IPS-NIHi7 (cell line): ENCODE data around the gene NEK7.
"Not testable (repeated sequence)": the region's sequence is repeated elsewhere in the genome, so short reads cannot be mapped to it uniquely, and the experiment has no call there.

Experiments used
- DNase-seq: peaks from one replicate; pipeline ENCODE4 v3.0.0; 2012; ENCODE audit warnings: mixed read lengths; ENCODE audit errors: extremely low spot score

Gene NEK7

DNA sequence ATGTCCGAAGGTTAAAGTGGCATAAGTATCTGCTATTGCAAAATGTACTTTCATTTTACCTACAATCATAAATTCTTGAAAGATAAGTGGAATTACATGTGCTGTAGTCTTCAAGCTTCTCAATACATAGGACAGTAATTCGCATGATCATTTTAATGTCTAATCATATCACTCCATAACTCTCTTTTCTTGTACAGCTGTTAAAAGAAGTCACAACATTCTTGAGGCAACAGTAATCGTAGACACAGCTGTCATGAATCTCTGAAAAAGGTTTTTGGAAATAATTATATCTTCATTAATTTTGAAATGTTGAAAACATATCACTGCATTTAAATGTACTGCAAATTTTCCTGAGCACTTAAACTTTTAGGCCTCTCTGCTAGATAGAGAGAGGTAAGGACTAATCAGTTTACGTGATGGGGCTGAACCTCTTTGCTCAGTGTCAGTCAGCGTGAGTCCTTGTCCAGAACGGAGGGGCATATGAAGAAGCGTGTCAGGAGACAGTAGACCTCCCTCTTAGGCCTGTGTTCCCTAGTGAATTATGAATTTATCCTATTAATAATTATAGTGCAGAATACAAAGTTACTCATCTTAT is 133.4 kb downstream of the NEK7 start:
- DNase-seq: no peak

DNA sequence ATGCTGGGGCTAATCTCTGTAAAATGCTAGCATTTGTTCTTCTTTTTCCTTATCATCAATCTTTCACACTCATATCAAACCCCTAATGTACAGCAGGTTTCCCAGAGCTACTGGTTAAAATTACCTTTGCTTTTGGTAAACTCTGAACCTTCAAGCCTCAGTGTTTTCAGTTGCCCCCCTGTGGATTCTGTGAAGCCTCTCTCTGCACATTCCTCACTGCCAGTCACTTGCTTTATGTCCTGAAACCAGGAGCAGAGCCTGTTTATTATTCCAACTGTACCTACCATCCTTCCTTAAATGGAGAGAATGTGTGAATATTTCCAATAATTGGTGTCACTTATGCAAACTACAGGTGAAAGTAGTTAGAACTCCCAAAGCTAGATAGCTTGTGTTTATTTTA is 134.2 kb downstream of the NEK7 start:
- peak; percentile 35 for DNase-seq

DNA sequence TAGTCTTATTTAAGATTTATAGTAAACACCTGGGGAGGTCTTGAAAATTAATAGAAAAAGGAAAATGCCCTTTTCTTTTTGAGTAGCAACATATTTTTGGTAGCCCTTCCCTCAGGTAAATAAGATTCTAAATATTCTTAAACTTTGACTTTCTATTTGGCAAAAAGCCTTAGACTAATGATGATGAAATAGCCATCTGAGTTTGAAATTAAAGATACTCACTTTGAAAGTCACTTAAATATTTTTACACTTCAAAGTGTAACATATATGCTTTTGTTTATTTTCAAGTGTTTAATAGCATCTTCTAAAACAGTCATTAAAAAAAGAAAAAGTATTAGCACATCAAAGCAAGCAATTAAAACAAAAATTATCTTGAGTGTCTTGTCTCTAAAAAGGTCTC is 135.1 kb downstream of the NEK7 start:
- DNase-seq: no peak

- no peak for DNase-seq
Measured at GRCh38 chr1:198295225-198295624, 138.4 kb downstream of the NEK7 start.

- no peak for DNase-seq
Measured at GRCh38 chr1:198295971-198296370, 139.2 kb downstream of the NEK7 start.

GRCh38 chr1:198297281-198297680 is 140.5 kb downstream of the NEK7 start:
- DNase-seq: no peak

- peak; percentile 40 for DNase-seq
Measured at GRCh38 chr1:198298640-198299039, 141.8 kb downstream of the NEK7 start.

- peak; percentile 14 for DNase-seq
Measured at GRCh38 chr1:198300451-198300850, 143.7 kb downstream of the NEK7 start.

- DNase-seq: no peak
Measured at GRCh38 chr1:198304431-198304830, 147.6 kb downstream of the NEK7 start.

DNA sequence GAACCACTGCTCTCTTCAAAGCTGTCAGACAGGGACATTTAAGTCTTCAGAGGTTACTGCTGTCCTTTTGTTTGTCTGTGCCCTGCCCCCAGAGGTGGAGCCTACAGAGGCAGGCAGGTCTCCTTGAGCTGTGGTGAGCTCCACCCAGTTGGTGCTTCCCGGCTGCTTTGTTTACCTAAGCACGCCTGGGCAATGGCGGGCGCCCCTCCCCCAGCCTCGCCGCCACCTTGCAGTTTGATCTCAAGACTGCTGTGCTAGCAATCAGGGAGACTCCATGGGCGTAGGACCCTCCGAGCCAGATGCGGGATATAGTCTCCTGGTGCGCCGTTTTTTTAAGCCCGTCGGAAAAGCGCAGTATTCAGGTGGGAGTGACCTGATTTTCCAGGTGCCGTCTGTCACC is 158.0 kb downstream of the NEK7 start:
- DNase-seq: not testable (repeated sequence)

DNA sequence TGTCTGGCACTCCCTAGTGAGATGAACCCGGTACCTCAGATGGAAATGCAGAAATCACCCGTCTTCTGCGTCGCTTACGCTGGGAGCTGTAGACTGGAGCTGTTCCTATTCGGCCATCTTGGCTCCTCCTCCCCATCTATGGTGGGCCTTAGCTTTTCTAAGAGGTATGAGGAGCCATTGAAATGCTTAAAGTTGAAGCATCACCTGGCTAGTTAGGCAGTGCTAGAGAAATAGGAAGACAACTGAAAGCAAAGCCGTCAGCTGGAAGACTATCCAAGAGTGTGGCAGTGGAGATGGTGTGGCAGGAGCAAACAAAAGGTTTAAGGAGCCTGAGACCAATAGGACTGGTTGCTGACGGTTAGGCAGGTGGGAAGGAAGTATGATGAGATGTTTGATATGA is 158.5 kb downstream of the NEK7 start:
- DNase-seq: not testable (repeated sequence)

DNA sequence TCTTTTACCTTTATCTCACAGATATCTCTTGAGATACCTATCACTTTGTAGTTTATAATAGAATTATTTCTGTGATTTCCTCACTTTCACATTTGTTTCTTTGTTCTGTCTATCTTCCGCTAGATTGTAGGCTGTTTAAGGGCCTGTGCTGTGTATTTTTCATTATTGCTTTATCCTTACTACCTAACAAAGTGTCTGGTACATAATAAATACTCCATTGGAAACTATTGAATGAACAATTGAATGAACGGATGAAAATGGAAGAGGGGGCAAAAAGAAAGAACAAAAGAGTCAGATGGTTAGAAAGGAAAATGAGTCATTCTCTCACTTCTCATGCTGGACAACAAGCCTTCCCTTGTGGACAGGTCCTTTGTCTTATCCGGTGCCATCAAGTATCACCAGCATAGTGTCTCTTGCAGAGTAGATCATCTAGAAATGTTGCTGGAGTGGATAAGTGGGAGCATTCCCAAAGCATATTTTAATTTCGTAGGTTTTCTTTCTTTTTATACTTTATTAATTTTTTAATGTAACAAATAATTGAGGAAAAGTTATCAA is 159.8 kb downstream of the NEK7 start:
- no peak for DNase-seq

GRCh38 chr1:198318085-198318484 is 161.3 kb downstream of the NEK7 start:
- DNase-seq: no peak

GRCh38 chr1:198320759-198321158 is 164.0 kb downstream of the NEK7 start:
- DNase-seq: no peak

DNA sequence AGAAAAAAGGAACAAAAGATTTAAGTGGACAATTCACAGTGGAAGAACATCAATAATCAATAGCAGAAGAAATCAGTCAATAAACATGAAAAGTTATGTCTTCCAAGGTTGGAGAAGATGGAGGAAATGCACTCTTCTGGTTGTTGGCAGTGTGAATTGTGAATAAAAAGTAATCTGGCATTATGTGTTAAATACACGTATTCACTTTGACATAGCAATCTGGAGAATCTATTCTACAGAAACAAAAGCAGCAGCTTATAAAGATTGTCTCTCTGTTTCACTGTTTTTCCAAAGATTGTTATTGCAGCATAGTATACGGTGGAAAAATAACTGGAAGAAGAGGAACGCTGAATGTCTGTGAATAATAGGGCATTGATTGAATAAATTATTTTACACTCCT is 169.4 kb downstream of the NEK7 start:
- no peak for DNase-seq

- DNase-seq: no peak
Measured at GRCh38 chr1:198326915-198327314, 170.1 kb downstream of the NEK7 start.

GRCh38 chr1:198328458-198329032 is 171.7 kb downstream of the NEK7 start:
- DNase-seq: no peak

- no peak for DNase-seq
Measured at GRCh38 chr1:198330982-198331615, 174.3 kb downstream of the NEK7 start.

GRCh38 chr1:198333744-198334143 is 176.9 kb downstream of the NEK7 start:
- no peak for DNase-seq

GRCh38 chr1:198335663-198336062 is 178.9 kb downstream of the NEK7 start:
- no peak for DNase-seq

GRCh38 chr1:198337886-198338285 is 181.1 kb downstream of the NEK7 start:
- no peak for DNase-seq

GRCh38 chr1:198340139-198340538 is 183.3 kb downstream of the NEK7 start:
- DNase-seq: no peak

GRCh38 chr1:198346178-198346577 is 189.4 kb downstream of the NEK7 start:
- no peak for DNase-seq
